ENCODE measurements around the gene PTHLH. TPM values are rescaled to one million over a fixed set of nuclear protein-coding genes. Genes with fewer than 3 reads are reported as not detected.

The PTHLH gene
- polyA plus RNA-seq, 3 donors: not detected

DNA sequence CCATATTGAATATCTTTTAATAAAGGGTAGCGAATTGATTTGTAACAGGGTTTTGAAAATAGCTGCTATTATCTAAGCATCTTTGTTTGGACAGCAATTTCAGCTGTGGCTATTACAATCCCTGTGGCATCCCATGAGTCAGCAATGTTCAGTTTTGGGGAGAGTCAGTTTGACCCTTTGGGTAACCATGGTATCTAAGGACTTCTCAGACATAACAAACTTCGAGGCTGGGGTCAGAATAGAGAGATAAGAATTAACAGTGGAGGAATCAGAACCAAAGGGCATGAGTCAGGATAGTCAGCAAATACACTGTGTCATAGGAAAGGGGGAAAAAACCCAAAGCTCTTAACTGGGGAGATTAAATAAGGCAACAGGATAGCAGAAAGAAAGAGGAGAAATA, 11.7 kb upstream of the PTHLH start:
- Mint-ChIP-seq H3K4me3 (no peak overlapping the region), H3K9me3 (peaks cover 0 to 3% (median 0%) of the 10 kb centered on the region in 7 donors), H3K36me3 (no peaks in the 10 kb centered on the region), H3K27me3 (ENCODE audit: low read depth in 3 of 3) (peaks cover 2 to 13% (median 8%) of the 10 kb centered on the region in 3 donors), H3K27ac (no peak overlapping the region), H3K4me1 (no peaks in the 10 kb centered on the region)
- peaks cover 6 to 14% of the 10 kb centered on the region in 2 donors for H3K27me3 ChIP-seq (ENCODE audit: control insufficient read depth in 2 of 2, insufficient read depth in 2 of 2, low read length in 2 of 2)
- no CpG with 5 or more reads among the region's 2 CpGs for WGBS (ENCODE audit: insufficient coverage)
- DNase-seq: no peak
- H3K9me3 ChIP-seq (replicated peaks in 1 of 2; ENCODE audit: control insufficient read depth in 1 of 2, insufficient read depth in 1 of 2, low read length in 2 of 2): no peaks in the 10 kb centered on the region
- H3K36me3 ChIP-seq (replicated peaks in 1 of 2; ENCODE audit: control insufficient read depth in 1 of 2, insufficient read depth in 2 of 2, low read length in 2 of 2): no peaks in the 10 kb centered on the region
- no peak overlapping the region for H3K9ac ChIP-seq (ENCODE audit: insufficient read depth, low read length, poor library complexity, severe bottlenecking)
- no peaks in the 10 kb centered on the region for H4K20me1 ChIP-seq (ENCODE audit: insufficient read depth, low read length)
- no peak overlapping the region for H2AFZ ChIP-seq (ENCODE audit: insufficient read depth, low read depth, low read length, poor library complexity, severe bottlenecking)
- intact Hi-C loops (cut with micrococcal nuclease): no loop called here
- no peak overlapping the region for H3K4me3 ChIP-seq (replicated peaks in 1 of 3; ENCODE audit: low read depth in 2 of 3, low read length in 3 of 3)
- no peaks in the 10 kb centered on the region for H3K4me1 ChIP-seq (ENCODE audit: control insufficient read depth in 1 of 2, insufficient read depth in 2 of 2, low read length in 2 of 2)
- no peaks in the 10 kb centered on the region for H3K79me2 ChIP-seq (ENCODE audit: insufficient read depth, low read length)
- no peak for TF ChIP-seq CTCF (IDR thresholded peaks at IDR 0.05)
- H3K4me2 ChIP-seq (replicated peaks; ENCODE audit: extremely low read depth, low read length, poor library complexity, severe bottlenecking): no peak overlapping the region
- H3K27ac ChIP-seq (ENCODE audit: low read depth in 1 of 2, low read length in 2 of 2): no peak overlapping the region

DNA sequence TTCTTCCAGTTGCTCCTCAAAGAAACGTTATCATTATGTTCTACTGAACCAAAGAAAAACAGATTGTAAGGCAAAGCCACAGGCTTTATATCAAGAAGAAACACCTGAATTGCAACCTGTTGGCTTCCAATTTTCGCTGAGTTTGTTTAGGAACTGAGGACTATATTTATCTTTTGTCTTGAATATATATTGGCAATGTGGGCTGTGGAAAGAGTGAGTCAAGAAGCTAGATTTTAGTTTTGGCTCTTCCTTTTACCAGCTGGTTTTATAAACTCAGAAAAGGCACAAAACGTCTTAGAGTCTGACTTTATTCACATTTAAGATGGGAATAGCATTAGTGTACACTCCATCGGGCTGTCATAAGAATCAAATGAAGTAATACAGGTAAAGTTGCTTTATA, 10.4 kb upstream of the PTHLH start:
- Histone ChIP-seq H3K79me2 (ENCODE audit: insufficient read depth, low read length) (no peaks in the 10 kb centered on the region), H3K36me3 (replicated peaks in 1 of 2; ENCODE audit: control insufficient read depth in 1 of 2, insufficient read depth in 2 of 2, low read length in 2 of 2) (no peaks in the 10 kb centered on the region), H3K4me1 (ENCODE audit: control insufficient read depth in 1 of 2, insufficient read depth in 2 of 2, low read length in 2 of 2) (no peaks in the 10 kb centered on the region), H3K9ac (ENCODE audit: insufficient read depth, low read length, poor library complexity, severe bottlenecking) (no peak overlapping the region), H3K9me3 (replicated peaks in 1 of 2; ENCODE audit: control insufficient read depth in 1 of 2, insufficient read depth in 1 of 2, low read length in 2 of 2) (no peaks in the 10 kb centered on the region), H4K20me1 (ENCODE audit: insufficient read depth, low read length) (no peaks in the 10 kb centered on the region), H2AFZ (ENCODE audit: insufficient read depth, low read depth, low read length, poor library complexity, severe bottlenecking) (no peak overlapping the region), H3K4me2 (replicated peaks; ENCODE audit: extremely low read depth, low read length, poor library complexity, severe bottlenecking) (no peak overlapping the region), H3K27ac (ENCODE audit: low read depth in 1 of 2, low read length in 2 of 2) (no peak overlapping the region), H3K4me3 (replicated peaks in 1 of 3; ENCODE audit: low read depth in 2 of 3, low read length in 3 of 3) (no peak overlapping the region), H3K27me3 (ENCODE audit: control insufficient read depth in 2 of 2, insufficient read depth in 2 of 2, low read length in 2 of 2) (peaks cover 17 to 28% of the 10 kb centered on the region in 2 donors)
- H3K27me3 Mint-ChIP-seq (ENCODE audit: low read depth in 3 of 3): peaks cover 7 to 21% (median 14%) of the 10 kb centered on the region in 3 donors
- no peaks in the 10 kb centered on the region for H3K36me3 Mint-ChIP-seq
- H3K4me1 Mint-ChIP-seq: no peaks in the 10 kb centered on the region
- no peak for TF ChIP-seq CTCF (IDR thresholded peaks at IDR 0.05)
- no peak for DNase-seq
- no peak overlapping the region for H3K27ac Mint-ChIP-seq
- H3K4me3 Mint-ChIP-seq: no peak overlapping the region
- 72% methylated on average over 2 of the region's 4 CpGs for WGBS (ENCODE audit: insufficient coverage)
- intact Hi-C loops (cut with micrococcal nuclease): no loop called here
- peaks cover 0 to 3% (median 1%) of the 10 kb centered on the region in 7 donors for H3K9me3 Mint-ChIP-seq
